Activated CD4-positive, alpha-beta T cell treated with anti-CD3 and anti-CD28 coated beads for 48 hours (primary cell): ENCODE measurements around the gene TBX2.
"Not testable (repeated sequence)": the region's sequence is repeated elsewhere in the genome, so short reads cannot be mapped to it uniquely, and the experiment has no call there.

Source experiments
- DNase-seq: peaks from one replicate; pipeline ENCODE4 v3.0.0-alpha.2; 2020

TBX2 gene

DNA sequence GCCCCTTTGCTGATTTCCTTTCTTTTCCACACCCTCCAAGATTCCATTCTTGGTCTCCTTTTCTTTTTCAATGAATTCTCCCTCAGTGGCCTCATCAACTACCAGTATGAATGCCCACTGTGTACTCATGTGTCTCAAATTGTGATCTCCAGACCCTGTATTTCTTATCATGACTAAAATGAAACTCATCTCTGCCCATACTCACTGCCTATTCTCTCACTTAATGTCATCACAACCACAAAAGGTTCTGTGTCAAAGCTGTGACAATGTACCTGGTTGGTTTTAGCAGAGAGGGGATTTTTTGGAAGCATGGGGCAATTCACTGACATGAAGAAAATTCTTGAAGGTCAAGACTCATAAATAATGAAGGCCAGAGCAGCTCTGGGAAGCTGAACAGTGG is 41.1 kb downstream of the TBX2 start:
- DNase-seq, result no peak

DNA sequence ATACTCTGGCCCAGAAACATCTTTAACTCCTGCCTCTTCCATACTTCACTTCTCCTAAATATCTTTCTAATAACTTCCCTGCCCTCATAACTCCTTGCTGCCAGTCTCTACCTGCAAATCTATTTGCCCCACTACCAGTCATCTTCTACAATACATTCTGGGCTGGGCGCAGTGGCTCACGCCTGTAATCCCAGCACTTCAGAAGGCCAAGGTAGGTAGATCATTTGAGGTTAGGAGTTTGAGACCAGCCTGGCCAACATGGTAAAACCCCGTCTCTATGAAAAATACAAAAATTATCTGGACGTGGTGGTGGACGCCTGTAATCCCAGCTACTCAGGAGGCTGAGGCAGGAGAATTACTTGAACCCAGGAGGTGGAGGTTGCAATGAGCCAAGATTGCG is 41.9 kb downstream of the TBX2 start:
- DNase-seq, result not testable (repeated sequence)

DNA sequence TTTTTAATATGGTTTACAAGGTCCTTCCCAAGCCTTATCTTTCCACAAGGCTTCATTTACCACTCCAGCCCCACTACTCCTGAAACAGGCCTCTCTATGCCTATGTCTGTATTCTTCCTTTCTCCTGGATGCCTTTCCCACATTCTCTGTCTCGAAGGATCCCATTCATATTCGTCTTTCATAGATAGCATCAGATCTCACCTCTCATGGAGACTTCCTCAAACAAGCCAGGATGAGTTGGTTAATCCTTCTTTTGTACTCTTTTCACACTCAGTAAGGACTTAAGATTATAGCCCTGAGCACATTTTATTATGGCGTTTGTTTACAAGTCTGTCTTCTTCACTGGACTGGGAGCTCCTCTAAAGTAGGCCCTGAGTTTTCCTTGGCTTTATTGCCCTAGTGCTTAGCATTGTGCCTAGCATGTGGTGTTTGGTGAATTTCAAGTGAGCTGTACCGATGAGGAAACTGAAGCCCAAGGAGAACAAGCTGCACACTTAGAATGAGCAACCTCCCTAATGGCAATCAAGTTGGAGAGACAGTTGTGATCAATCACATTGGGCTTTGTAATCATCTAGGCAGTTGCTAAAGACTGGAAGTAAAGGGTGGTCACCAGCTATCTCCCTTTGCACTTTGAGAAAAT is 42.6 kb downstream of the TBX2 start:
- DNase-seq, result no peak

DNA sequence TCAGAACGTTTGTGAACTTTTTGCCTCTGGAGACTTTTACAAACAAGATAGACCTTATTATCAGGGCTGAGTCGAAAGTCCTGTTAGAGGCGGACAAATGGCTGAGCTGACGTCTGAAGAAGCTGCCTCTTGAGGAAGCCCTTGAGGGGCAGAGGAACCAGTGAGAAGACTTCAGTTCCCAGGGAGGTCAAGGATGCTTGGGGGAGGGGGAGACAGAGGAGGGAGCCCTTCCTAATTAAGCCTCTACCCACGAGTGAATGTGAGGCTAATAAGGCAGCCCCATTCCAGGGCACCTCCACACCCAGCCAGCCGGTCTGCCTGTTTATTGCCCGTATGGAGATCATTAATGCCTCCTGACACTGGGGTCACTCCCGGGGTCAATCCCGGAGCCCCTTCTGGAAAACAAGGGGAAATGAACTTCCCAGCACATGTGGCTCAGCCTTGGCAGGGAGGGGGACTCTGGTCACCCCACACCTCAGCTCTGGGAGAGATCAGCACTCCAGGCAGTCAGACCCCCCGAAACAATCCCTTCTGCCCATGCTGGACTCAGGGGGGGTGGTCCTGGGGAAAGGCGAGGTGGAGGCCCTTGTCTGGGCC is 43.3 kb downstream of the TBX2 start:
- no peak for DNase-seq

DNA sequence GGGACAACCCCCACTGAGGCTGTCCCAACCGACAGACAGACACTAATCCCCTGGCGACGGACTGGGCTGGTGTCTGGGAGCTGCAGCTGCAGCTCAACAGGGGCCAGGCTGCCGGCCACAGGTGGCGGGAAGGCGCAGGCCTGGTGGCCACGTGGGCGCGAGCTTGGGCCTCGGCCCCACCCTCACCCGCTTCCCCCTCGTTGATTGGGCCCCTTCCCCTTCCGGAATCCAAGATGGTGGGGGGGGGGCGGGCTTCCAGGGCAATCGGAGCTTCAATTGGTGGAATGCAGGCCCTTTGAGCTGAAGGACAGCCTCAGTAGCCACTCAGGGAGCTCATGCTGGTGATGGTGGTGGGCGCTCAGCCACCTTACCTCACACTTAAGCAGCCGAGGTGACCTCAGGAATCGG is 43.8 kb downstream of the TBX2 start:
- no peak for DNase-seq

DNA sequence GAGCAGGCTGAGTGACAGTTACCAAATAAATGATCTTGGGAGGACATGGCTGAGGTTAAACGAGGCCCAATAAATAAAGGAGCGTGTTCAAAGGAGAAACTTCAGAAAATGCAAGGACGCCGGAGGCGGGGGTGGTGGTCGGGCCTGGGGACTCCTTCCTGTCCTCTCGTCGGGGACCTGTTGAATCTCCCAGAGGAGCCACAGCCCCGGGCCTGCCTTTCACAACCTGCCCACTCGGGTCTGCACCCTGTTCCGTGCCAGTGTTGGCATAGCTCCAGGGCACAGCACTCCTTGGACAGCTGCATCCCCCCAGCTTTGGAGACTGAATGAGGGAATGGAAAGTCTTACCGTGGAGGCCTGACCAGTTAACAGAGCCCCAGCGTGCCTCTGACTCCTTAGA is 44.4 kb downstream of the TBX2 start:
- DNase-seq, result no peak

DNA sequence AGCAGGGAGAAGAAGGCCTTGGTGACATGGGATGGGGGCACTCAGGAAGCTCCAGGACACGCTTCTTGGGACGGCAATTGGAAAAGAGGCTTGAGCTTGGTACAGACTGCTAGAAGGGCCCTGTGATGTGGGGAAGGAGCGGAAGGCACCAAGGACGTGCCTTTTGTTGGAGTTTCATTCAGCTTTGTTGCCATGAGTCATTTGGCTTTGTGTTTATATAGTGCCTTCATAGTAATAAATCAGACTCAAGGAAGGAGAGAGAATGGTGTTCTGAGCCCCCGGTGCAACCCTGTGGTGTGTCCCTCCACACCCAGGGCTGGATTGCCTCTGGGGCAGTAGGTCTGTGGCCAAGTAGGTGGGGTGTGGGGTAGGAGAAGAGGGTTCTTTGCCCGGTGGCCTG is 45.2 kb downstream of the TBX2 start:
- no peak for DNase-seq

DNA sequence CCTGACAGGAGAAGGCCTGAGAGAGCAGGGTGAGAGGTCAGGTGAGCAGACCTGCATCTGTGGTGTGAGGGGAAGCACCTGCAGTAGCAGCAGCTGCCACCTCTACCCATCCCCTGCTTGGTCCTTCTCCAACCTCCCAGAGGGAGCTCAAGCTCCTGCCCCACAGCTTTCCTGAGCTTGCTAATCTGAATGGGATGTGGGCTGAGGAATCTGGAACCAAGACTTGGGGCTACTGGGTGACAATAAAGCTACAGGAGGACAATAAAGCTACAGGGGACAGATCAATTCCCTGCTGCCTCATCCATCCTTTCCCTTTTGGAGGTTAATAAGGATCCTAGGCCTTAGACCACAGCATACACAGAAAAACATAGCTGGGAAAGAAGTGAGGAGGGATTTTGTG is 47.7 kb downstream of the TBX2 start:
- no peak for DNase-seq

DNA sequence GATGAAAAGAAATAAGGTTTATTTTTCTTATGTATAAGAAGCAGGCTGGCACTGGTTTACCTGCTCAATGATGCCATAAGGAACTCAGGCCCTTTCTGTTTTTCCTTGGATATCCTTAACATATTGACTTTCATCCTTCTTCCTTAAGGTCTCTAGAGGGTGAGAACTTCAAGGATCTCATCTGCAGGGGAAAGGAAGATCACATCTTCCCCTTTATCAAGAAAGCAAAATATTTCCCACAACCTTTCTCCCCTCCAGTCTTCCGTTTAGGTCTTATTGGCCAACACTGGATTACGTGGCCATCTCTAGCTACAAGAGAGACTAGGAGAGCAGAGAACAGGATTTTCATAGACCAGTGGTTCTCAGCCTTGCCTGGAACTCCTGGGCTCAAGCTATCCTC is 48.4 kb downstream of the TBX2 start:
- no peak for DNase-seq

DNA sequence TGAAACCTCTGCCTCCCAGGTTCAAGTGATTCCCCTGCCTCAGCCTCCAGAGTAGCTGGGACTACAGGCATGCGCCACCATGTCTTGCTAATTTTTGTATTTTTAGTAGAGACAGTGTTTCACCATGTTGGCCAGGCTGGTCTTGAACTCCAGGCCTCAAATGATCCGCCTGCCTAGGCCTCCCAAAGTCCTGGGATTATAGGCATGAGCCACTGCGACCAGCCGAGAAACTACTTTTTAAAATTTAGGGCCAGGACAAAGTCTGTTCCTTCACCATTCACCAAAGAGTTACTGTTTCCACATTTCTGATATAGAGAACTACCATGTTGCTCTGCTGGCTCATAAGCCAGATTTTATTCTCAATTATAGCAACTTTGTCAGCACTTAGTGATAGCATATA is 49.5 kb downstream of the TBX2 start:
- DNase-seq, result not testable (repeated sequence)

DNA sequence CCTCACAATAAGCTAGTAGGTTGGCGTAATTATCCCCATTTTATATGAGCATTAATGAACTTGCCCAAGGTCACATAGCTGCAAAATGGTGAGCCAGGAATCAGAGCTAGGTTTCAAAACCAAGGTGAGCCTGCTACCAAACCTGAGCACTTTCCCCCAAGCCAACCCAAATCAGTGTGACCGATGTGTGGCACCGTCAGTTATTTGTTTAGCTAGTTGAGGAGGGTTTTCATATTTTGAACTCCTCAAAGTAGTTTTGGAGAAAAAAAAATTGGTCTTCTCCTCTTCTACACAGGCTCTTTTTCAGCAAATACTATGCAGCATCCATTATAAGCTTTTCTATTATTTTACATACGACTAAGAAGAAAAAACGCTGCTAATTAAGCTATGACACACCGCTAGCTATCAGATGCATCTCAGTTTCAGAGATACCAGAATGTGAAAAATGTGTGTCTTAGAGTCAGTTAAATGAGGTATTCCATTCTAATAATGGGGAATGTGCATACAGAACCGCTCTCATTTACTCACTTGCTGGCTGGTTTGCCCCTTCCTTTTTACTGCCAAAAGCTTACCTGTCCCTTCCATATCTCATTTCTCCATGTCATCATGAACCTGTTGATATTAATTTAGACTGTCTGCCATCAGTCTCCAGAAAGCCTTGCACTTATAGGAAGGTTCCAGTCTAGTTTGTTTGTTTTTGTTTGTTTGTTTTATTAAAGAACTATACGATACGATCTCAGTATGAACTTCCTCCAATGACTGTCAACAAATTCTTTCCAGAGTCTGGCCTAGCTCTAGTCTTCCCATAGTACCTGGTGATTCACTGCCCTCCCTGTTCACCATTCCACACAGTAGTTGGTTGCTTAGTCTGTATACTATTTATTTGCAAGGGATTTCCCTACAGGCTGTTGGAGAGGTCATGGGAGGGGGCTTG is 50.3 kb downstream of the TBX2 start:
- no peak for DNase-seq

DNA sequence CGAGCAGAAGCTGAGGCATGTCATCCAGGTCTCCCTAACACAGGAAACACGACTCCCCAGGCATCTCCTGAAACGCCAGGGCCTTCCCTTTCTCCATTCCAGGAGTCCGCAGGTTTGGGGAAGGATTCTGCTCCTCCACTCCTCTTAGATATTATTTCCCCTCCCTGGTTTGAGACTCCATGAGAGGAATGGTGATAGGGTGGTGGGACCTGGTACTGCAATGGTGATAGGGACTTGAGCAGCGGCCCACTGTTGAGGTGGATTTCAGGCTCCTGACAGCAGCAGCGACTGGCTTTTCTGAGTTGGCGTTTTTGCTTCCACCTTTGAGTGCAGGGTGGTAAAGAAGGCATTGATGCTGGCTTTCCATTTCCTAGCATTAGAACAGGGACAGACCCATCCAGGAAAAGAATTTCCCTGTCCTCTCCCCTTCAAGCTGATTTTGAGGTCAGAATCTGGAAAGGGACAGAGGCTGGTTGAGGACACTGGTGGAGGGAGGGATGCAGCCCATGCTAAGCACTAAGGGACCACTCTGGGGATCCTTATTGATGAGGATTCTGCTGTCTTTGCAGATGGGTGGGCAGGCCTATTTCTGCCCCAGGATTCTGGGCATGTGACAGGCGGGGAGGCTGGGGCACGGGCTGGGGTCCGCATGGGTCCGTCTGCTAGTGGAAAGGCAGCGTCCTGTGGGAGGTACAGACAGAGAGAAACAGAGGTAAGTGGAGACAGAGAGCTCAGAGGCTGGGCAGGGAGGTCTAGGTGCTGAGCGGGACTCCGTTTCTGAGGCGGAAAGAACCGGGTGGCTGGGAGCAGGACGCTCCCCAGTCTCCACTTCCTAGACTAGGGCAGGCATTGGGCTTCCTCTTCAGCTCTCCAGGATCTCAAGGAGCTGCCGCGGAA is 51.2 kb downstream of the TBX2 start:
- DNase-seq, result no peak

DNA sequence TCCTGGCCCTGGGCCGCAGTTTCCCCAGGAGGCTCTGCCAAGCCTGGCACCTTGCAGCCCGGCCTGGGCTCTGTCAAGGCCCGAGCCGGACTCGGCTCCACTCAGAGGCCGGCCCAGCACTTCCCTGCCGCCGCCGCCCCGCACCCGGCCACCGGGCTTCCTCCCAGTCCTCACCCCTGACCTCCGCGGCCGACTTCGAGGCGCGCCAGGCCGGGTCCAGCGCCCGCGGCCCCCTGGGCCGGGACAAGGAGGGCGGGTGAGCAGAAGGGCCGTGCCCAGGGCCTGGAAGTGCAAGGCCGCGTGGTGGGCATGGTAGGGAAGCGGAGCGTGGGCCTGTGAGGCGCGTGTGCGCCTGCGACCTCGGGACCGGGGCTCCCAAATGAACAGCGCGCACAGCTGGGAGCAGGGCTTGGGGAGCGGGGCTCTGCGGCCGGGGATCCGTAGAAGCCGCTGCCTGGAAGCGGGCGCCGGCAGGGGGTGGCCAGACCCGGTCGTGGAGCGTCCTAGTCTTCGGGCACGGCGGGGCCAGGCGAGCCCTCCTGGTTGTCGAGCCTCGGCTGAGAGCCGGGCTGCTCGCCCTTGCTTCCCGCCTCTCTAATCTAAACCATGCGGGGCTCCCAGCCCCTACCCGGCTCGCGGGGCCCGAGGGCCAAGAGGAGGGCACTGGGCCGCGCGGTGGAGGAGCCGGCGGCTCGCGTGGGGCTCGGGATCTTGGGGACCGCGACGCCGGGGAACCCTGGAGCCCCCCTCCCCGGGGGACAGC is 52.1 kb downstream of the TBX2 start:
- no peak for DNase-seq

DNA sequence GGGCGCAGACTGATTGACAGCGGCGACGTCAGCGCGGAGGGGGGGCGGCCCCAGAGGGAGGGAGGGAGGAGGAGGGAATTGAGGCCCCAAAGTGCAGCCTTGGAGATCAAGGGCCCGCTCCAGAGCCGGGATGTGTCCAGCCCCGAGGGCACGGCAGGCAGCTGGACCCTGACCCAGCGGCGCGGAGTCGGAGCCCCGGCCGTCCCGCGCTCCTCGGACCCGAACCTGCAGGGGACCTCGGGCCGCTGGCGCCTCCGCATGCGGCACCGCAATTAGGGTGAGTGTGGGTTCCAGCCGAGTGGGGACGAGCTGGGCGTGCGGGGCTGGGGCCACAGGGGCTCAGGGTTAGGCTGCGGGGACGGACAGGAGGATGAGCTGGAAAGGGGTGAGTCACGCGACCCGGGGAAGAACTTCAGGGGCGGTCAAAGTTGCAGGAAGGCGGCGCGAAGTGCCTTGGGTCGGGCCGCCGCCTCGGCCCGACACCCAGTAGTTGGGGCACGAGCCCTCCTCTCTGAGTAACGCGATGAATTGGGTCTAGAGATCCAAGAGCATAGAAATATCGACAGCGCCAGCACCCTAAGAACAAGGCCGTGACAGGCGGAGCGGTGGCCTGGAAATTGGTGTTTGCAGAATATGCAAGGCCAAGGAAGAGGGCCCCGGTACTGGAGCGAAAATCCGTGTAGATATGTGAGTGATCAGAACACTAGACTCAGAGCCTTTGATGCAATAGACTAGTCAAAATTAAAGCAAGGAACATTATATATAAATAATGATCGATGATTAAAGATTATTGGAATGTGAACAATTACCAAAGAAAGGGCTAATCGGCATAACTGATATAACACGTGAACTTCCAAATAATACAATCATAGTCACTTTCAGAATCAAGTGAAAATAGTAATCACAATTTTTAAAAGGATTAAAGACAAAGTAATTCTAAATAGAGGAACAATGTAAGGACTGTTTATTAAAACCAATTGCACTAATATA is 53.0 kb downstream of the TBX2 start, which contains the start of gene TBX4:
Gene TBX4, plus strand, starts transcription at position 122 of the 990 bp plus-strand sequence. CDS start 4,069 bp downstream, outside the sequence.
- DNase-seq, result no peak

DNA sequence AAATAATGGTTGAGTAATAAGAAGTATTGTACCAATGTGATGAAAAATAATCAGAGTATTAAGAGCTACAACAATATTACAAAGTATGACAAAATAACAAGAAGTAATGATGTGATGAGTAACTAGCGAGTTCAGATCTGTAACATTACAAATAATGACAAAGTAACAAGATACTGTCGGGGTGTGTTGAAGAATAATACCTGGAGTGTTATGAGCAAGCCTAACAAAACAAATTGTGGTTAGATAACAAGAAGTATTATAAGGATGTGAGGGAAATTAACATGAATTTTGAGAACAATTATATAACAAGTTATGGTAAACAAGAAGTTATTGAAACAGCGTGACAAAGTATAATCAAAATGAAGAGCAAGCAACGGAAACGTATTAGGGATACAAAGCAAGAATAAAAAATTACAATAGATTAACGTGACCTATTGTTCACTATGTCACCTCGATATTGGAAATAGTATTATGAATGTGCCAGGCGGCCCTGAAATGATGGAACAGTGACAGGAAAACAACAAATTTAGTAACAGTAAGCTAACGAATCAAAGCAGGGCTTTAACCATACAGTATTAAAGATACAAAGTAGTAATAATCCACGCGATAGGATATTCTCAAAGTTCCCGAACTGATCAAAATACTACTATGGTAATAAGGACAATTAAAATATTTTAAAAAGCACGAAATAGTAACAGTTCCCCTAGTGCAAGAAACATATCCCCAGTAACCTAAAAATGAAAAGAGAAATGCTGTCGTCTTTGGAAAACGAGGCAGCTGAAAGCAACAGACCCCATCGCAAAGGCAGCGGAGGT is 54.1 kb downstream of the TBX2 start:
- no peak for DNase-seq

DNA sequence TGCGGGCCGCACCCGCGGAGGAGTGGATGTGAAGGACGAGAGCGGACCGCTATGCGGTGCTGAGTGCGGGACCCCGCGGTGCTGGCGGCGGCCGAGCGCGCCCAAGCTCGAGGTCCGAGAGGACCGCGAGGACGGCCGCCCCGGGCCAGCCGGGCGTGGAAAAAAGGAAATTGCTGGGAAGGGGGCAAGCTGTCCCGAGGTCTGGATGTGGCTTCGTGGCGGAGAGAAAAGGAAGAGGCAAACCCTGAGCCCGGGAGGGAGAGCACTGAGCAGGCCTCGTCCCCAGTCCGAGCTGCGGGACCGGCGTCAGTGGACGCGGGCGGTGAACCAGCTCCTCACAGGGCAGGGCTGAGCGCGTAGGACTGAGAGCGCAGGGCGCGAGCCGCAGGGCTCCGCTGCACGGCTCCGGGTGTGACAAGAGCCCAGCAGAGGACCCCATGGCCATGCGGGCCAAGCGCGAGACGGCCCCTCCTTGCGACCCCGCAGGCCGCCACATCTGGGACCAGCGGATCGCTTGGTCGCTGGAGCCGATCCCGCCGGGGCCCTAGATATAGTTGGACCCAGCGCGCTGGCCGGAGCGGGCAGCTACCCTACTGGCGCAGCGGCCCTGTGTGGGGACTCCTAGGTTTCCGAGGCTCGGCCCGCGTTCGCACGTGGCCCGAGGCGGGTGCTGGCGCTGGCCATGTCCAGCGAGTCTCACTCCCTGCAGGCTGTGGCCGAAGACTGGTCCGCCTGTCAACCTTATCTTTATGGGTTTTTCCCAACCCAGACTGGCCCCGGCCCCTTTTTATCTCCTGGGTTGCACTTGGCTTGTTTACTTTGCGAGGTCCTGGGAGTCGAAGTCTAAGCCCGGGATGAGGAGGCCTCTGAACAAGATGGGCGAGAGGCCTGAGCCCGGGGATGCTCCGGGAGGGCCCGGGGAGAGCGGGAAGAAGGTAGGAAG is 55.0 kb downstream of the TBX2 start:
- no peak for DNase-seq

DNA sequence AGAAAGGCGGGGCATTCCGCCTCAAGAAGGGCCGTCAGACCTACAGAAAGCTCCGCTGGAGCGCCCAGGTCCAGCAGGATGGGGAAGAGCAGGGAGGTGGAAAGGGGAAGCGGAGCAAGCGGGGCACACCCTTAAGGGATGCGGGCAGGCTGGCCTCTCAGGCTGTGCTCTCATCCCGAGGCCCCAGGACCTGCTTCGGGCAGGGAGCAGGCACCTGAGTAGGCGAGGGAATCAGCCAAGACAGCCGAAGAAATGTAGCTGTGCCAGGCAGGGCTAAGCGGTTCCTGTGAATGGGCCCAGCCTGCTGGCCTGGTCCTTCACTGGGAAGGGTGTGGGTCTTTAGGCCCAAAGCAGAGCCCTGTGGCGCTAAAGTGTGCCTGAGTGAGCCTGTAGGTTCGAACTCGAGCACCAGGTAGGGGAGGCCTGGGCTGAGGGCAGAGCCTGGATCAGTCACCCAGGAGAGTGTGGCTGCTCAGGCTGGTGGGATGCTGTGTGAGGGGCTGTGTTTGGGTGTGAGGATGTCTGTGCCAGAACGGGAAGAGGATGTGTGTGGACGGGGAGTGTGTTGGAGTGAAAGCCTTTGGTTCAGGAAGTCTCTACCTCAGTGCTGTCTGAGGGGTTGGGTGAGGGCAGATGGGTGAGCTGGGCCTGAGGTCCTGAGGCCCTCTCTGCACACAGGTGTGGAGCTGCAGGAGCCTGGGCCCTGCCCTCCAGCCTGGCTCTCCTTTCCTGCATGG is 55.8 kb downstream of the TBX2 start:
- no peak for DNase-seq
